Measurements from ENCODE around the gene MAX.
"Not testable (repeated sequence)": the region's sequence is repeated elsewhere in the genome, so short reads cannot be mapped to it uniquely, and the experiment has no call there.

GRCh38 chr14:65086686-65087085 is 15.6 kb downstream of the MAX start:
- TF ChIP-seq ZNF426 (tag by site-specific recombination; IDR thresholded peaks at IDR 0.05); ZNF335 (tag by site-specific recombination; conservative IDR thresholded peaks at IDR 0.05); CTCF (tag by site-specific recombination; IDR thresholded peaks at IDR 0.05); ZNF513 (tag by site-specific recombination; IDR thresholded peaks at IDR 0.05); ZFP41 (tag by site-specific recombination; IDR thresholded peaks at IDR 0.05; ENCODE audit: borderline replicate concordance); ZBTB21 (tag by site-specific recombination; IDR thresholded peaks at IDR 0.05); ZNF274 (IDR thresholded peaks at IDR 0.05; ENCODE audit: low read length); ZNF274 (tag by site-specific recombination; IDR thresholded peaks at IDR 0.05; ENCODE audit: borderline replicate concordance); ELK4 (IDR thresholded peaks at IDR 0.05; ENCODE audit: borderline replicate concordance, low read depth, low read length); ZNF639 (tag by site-specific recombination; IDR thresholded peaks at IDR 0.05); ZNF473 (tag by site-specific recombination; IDR thresholded peaks at IDR 0.05); ZNF670 (tag by site-specific recombination; IDR thresholded peaks at IDR 0.05; ENCODE audit: low read depth): not testable (repeated sequence)
